IMR-90 (cell line): ENCODE results near the gene CHPF. TPM values are rescaled to one million over a fixed set of nuclear protein-coding genes. Genes with fewer than 3 reads are reported as not detected.

Experiments
- ATAC-seq: fragments of 200-7000 bp; cut with Tn5 transposase; 2 replicates; pipeline ENCODE4 v1.9.1; 2020; ENCODE audit warnings: low read depth, mild to moderate bottlenecking, moderate library complexity
- BruUV-seq: library from RNA; stranded (reverse); fragments of 400-500 nt; replicated peaks from 2 replicates; lab custom pipeline; 2021; lab: Mats Ljungman, UMichigan
- CTCF ChIA-PET: fragments of 300-600 bp; formaldehyde crosslinking; extraction: SDS; loops from one replicate; lab custom pipeline; 2021; ENCODE audit warnings: antibody characterized with exemption; lab: Yijun Ruan, JAX
- POLR2A ChIA-PET: fragments of 300-600 bp; sonication (Branson Sonifier 250); formaldehyde crosslinking; loops from one replicate; lab custom pipeline; 2022; ENCODE audit warnings: antibody characterized with exemption; ENCODE audit not compliant: unreplicated experiment; lab: Charles Lee
- DNase-seq: peaks from one replicate; pipeline ENCODE4 v3.0.0; 2013
- H2AFZ ChIP-seq: replicated peaks from 2 replicates; pipeline ENCODE3; 2013; ENCODE audit warnings: low read length, mild to moderate bottlenecking; ENCODE audit not compliant: poor library complexity
- H2AK5ac ChIP-seq: 2 replicates; pipeline ENCODE4 v1.6.1; 2013; ENCODE audit warnings: low read depth, low read length, inconsistent platforms
- H2AK9ac ChIP-seq: replicated peaks from 2 replicates; pipeline ENCODE3; 2013; ENCODE audit warnings: mild to moderate bottlenecking, low read depth, low read length, moderate library complexity; ENCODE audit not compliant: poor library complexity
- H2BK120ac ChIP-seq: 2 replicates; pipeline ENCODE4 v1.6.1; 2013; ENCODE audit warnings: low read depth, low read length, inconsistent platforms
- H2BK15ac ChIP-seq: 3 replicates; pipeline ENCODE4 v1.6.1; 2013; ENCODE audit warnings: low read depth, low read length, inconsistent platforms
- H2BK20ac ChIP-seq: 2 replicates; pipeline ENCODE4 v1.6.1; 2013; ENCODE audit warnings: low read depth, mild to moderate bottlenecking, inconsistent platforms, low read length, moderate library complexity
- H2BK5ac ChIP-seq: 2 replicates; pipeline ENCODE4 v1.6.1; 2013; ENCODE audit warnings: mild to moderate bottlenecking, low read depth, low read length, inconsistent platforms; ENCODE audit not compliant: poor library complexity, severe bottlenecking
- H3K14ac ChIP-seq: replicated peaks from 2 replicates; pipeline ENCODE4 v1.6.1; 2013; ENCODE audit warnings: low read depth, low read length, inconsistent platforms
- H3K18ac ChIP-seq: 2 replicates; pipeline ENCODE4 v1.6.1; 2013; ENCODE audit warnings: low read depth, low read length, control low read depth
- H3K23ac ChIP-seq: 2 replicates; pipeline ENCODE4 v1.6.1; 2013; ENCODE audit warnings: low read depth, low read length, inconsistent platforms
- H3K27ac ChIP-seq: 2 replicates; pipeline ENCODE4 v1.5.1; 2013; ENCODE audit warnings: mild to moderate bottlenecking, control low read depth, low read length; ENCODE audit not compliant: insufficient read depth
- H3K27me3 ChIP-seq: 2 replicates; pipeline ENCODE4 v1.6.1; 2013; ENCODE audit warnings: low read length; ENCODE audit not compliant: control insufficient read depth, insufficient read depth
- H3K36me3 ChIP-seq: 2 replicates; pipeline ENCODE4 v1.6.1; 2013; ENCODE audit warnings: low read length, mixed read lengths; ENCODE audit not compliant: control insufficient read depth, insufficient read depth
- H3K4ac ChIP-seq: 2 replicates; pipeline ENCODE4 v1.6.1; 2013; ENCODE audit warnings: low read depth, low read length, inconsistent platforms
- H3K4me1 ChIP-seq: 2 replicates; pipeline ENCODE4 v1.6.1; 2013; ENCODE audit warnings: low read length, mixed read lengths; ENCODE audit not compliant: control insufficient read depth, insufficient read depth
- H3K4me2 ChIP-seq: 2 replicates; pipeline ENCODE4 v1.6.1; 2013; ENCODE audit warnings: low read depth, mild to moderate bottlenecking, control low read depth, low read length, moderate library complexity
- H3K4me3 ChIP-seq: 2 replicates; pipeline ENCODE4 v1.5.1; 2013; ENCODE audit warnings: low read depth, mild to moderate bottlenecking, control low read depth, low read length, moderate library complexity; ENCODE audit not compliant: insufficient read depth
- H3K56ac ChIP-seq: 2 replicates; pipeline ENCODE4 v1.6.1; 2013; ENCODE audit warnings: low read length, inconsistent platforms; ENCODE audit not compliant: insufficient read depth; ENCODE audit errors: extremely low read depth
- H3K79me1 ChIP-seq, 2 experiments: 2 replicates each; pipeline ENCODE4 v1.6.1; 2013; ENCODE audit warnings: low read length in 2 of 2, inconsistent platforms in 1 of 2, low read depth in 1 of 2
- H3K9ac ChIP-seq: 2 replicates; pipeline ENCODE4 v1.6.1; 2013; ENCODE audit warnings: low read depth, low read length, control low read depth
- H3K9me1 ChIP-seq: 2 replicates; pipeline ENCODE4 v1.6.1; 2013; ENCODE audit warnings: low read length, inconsistent platforms; ENCODE audit not compliant: insufficient read depth
- H3K9me3 ChIP-seq: 2 replicates; pipeline ENCODE4 v1.6.1; 2013; ENCODE audit warnings: low read length; ENCODE audit not compliant: control insufficient read depth, insufficient read depth
- H4K20me1 ChIP-seq: 2 replicates; pipeline ENCODE4 v1.6.1; 2013; ENCODE audit warnings: low read length, inconsistent platforms; ENCODE audit not compliant: insufficient read depth
- H4K5ac ChIP-seq: 2 replicates; pipeline ENCODE4 v1.6.1; 2013; ENCODE audit warnings: mild to moderate bottlenecking, low read depth, low read length, control low read depth
- H4K8ac ChIP-seq, 2 experiments: 2 replicates each; pipeline ENCODE4 v1.6.1; 2013; ENCODE audit warnings: low read depth in 2 of 2, low read length in 2 of 2, control low read depth in 1 of 2, inconsistent platforms in 1 of 2
- H4K91ac ChIP-seq: 2 replicates; pipeline ENCODE4 v1.6.1; 2013; ENCODE audit warnings: low read depth, low read length, inconsistent platforms; ENCODE audit not compliant: insufficient read depth
- BHLHE40 ChIP-seq: fragments of 150-350 bp; IDR thresholded peaks from 2 replicates; pipeline ENCODE4 v1.6.1; 2016; ENCODE audit warnings: mild to moderate bottlenecking, low read depth, low read length
- ELK1 ChIP-seq: fragments of 150-350 bp; IDR thresholded peaks from 2 replicates; pipeline ENCODE4 v1.6.1; 2016; ENCODE audit warnings: low read depth, mild to moderate bottlenecking, low read length, moderate library complexity, borderline replicate concordance
- FOS ChIP-seq: fragments of 150-350 bp; IDR thresholded peaks from 2 replicates; pipeline ENCODE4 v1.6.1; 2016; ENCODE audit warnings: low read depth, low read length
- MXI1 ChIP-seq: IDR thresholded peaks from 2 replicates; pipeline ENCODE4 v1.6.1; 2012; ENCODE audit warnings: low read depth, mild to moderate bottlenecking, low read length, moderate library complexity, borderline replicate concordance
- NFE2L2 ChIP-seq: fragments of 150-350 bp; IDR thresholded peaks from 2 replicates; pipeline ENCODE4 v1.6.1; 2016; ENCODE audit warnings: low read depth, mild to moderate bottlenecking, low read length
- POLR2A ChIP-seq: IDR thresholded peaks from 2 replicates; pipeline ENCODE4 v1.6.1; 2012; ENCODE audit warnings: mild to moderate bottlenecking, low read depth, low read length
- RAD21 ChIP-seq: IDR thresholded peaks from 2 replicates; pipeline ENCODE4 v1.6.1; 2012; ENCODE audit warnings: low read length, improper control_type of control experiment
- RCOR1 ChIP-seq: IDR thresholded peaks from 2 replicates; pipeline ENCODE4 v1.6.1; 2012; ENCODE audit warnings: mild to moderate bottlenecking, low read length, improper control_type of control experiment; ENCODE audit not compliant: insufficient replicate concordance
- RFX5 ChIP-seq: IDR thresholded peaks from 2 replicates; pipeline ENCODE4 v1.8.0; 2012; ENCODE audit warnings: low read depth, mild to moderate bottlenecking, low read length, moderate library complexity
- SMC3 ChIP-seq: fragments of 150-350 bp; IDR thresholded peaks from 2 replicates; pipeline ENCODE4 v1.6.1; 2016; ENCODE audit warnings: low read depth, mild to moderate bottlenecking, antibody characterized with exemption, low read length, moderate library complexity
- USF2 ChIP-seq: fragments of 150-350 bp; IDR thresholded peaks from 2 replicates; pipeline ENCODE4 v1.6.1; 2017; ENCODE audit warnings: mild to moderate bottlenecking, antibody characterized with exemption, low read length, low read depth
- WGBS, 2 experiments: methylation state at CpG; one replicate each; pipeline versions ENCODE4 v1.1.5 to v1.1.7; 2013; ENCODE audit warnings: missing lambda C conversion rate in 2 of 2; ENCODE audit not compliant: insufficient read length in 1 of 2; ENCODE audit errors: extremely low coverage in 2 of 2; 5-methylcytosine and 5-hydroxymethylcytosine counted together
- dilution Hi-C: fragments of 300-500 bp; cut with HindIII; formaldehyde crosslinking; loops from one replicate; pipeline ENCODE4 v1.14.3; 2018; ENCODE audit warnings: low sequenced_read_pairs; ENCODE audit not compliant: unreplicated experiment
- in situ Hi-C: fragments of 300-500 bp; cut with MboI; formaldehyde crosslinking; loops from 3 replicates; pipeline ENCODE4 v1.14.3; 2019; ENCODE audit warnings: low sequenced_read_pairs, inconsistent platforms, mixed read lengths
- intact Hi-C: fragments of 100-400 bp; cut with micrococcal nuclease; formaldehyde crosslinking; loops from 2 replicates; pipeline ENCODE4 v1.10.0; 2022
- polyA plus RNA-seq, 3 experiments: library from polyadenylated mRNA; depleted of rRNA; stranded (reverse); fragments of >200 nt; gene quantifications; 2 replicates each; pipeline ENCODE4 v1.2.3, GENCODE V29; 2012; ENCODE audit warnings: low replicate concordance in 1 of 3
- total RNA-seq: library from RNA; depleted of rRNA; stranded (reverse); fragments of >200 nt; gene quantifications from 2 replicates; pipeline ENCODE4 v1.2.3, GENCODE V29; 2012
- TF ChIP-seq, protein P1 (sequence below): conservative IDR thresholded peaks from 2 replicates; pipeline ENCODE4 v1.5.1; 2012; ENCODE audit warnings: mild to moderate bottlenecking, low read depth, low read length, improper control_type of control experiment

Gene CHPF
- total and polyA plus RNA-seq, 2 of the 4 experiments (the other 2 are of a cell fraction): 24.0 to 115 TPM

DNA sequence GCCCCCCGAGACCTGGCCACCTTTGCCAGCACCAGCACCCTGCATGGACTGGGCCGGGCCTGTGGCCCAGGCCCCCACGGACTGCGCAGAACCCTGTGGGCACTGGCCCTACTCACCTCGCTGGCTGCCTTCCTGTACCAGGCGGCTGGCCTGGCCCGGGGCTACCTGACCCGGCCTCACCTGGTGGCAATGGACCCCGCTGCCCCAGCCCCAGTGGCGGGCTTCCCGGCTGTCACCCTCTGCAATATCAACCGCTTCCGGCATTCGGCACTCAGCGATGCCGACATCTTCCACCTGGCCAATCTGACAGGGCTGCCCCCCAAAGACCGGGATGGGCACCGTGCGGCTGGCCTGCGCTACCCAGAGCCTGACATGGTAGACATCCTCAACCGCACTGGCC lies 28.8 kb downstream of the CHPF start:
- no peak overlapping the region for H2BK5ac ChIP-seq
- H4K8ac ChIP-seq: no peak overlapping the region
- H3K79me1 ChIP-seq: no peaks in the 10 kb centered on the region
- H2AFZ ChIP-seq: no peak overlapping the region
- H4K5ac ChIP-seq: no peak overlapping the region
- H2BK15ac ChIP-seq: no peak overlapping the region
- no peak overlapping the region for H2BK20ac ChIP-seq
- ChIA-PET POLR2A (no interaction called here), CTCF (no interaction called here)
- no peak overlapping the region for H2BK120ac ChIP-seq
- H3K9me1 ChIP-seq: no peaks in the 10 kb centered on the region
- H4K91ac ChIP-seq: no peak overlapping the region
- H3K9me3 ChIP-seq: no peaks in the 10 kb centered on the region
- no peak for TF ChIP-seq RAD21
- no peak for TF ChIP-seq ELK1
- no peak for TF ChIP-seq BHLHE40
- no peak for TF ChIP-seq FOS
- TF ChIP-seq POLR2A: no peak
- TF ChIP-seq NFE2L2: no peak
- TF ChIP-seq, protein P1, sequence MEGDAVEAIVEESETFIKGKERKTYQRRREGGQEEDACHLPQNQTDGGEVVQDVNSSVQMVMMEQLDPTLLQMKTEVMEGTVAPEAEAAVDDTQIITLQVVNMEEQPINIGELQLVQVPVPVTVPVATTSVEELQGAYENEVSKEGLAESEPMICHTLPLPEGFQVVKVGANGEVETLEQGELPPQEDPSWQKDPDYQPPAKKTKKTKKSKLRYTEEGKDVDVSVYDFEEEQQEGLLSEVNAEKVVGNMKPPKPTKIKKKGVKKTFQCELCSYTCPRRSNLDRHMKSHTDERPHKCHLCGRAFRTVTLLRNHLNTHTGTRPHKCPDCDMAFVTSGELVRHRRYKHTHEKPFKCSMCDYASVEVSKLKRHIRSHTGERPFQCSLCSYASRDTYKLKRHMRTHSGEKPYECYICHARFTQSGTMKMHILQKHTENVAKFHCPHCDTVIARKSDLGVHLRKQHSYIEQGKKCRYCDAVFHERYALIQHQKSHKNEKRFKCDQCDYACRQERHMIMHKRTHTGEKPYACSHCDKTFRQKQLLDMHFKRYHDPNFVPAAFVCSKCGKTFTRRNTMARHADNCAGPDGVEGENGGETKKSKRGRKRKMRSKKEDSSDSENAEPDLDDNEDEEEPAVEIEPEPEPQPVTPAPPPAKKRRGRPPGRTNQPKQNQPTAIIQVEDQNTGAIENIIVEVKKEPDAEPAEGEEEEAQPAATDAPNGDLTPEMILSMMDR: no peak
- TF ChIP-seq RCOR1: no peak
- no peak for TF ChIP-seq RFX5
- TF ChIP-seq MXI1: no peak
- no peak for TF ChIP-seq USF2
- no peak for TF ChIP-seq SMC3
- intact Hi-C loops: no loop called here
- no peaks in the 10 kb centered on the region for H3K36me3 ChIP-seq
- H3K14ac ChIP-seq: no peak overlapping the region
- no peak overlapping the region for H3K56ac ChIP-seq
- WGBS, 2 experiments: 61% methylated on average over 14 of the region's 21 CpGs; no CpG with 5 or more reads in 1 of the 2 experiments
- no peak overlapping the region for H3K9ac ChIP-seq
- H2AK9ac ChIP-seq: no peak overlapping the region
- no peak overlapping the region for H3K4me3 ChIP-seq
- peaks cover 78% of the 10 kb centered on the region for H3K27me3 ChIP-seq
- no peak overlapping the region for H3K4ac ChIP-seq
- no peak overlapping the region for H2AK5ac ChIP-seq
- in situ Hi-C loops: no loop called here
- no peak overlapping the region for H3K18ac ChIP-seq
- DNase-seq (no peak), ATAC-seq (no peak)
- no TSS peak for BruUV-seq
- no peak overlapping the region for H3K27ac ChIP-seq
- dilution Hi-C loops: no loop called here
- H3K23ac ChIP-seq: no peak overlapping the region
- no peaks in the 10 kb centered on the region for H4K20me1 ChIP-seq
- H3K4me1 ChIP-seq: peaks cover 8% of the 10 kb centered on the region; the same call in 1 of the 2 replicates
- H3K4me2 ChIP-seq: no peak overlapping the region
